Bronchial epithelial cell (primary cell): Measurements from ENCODE around the gene TOMM70. TPM values are rescaled to one million over a fixed set of nuclear protein-coding genes. Genes with fewer than 3 reads are reported as not detected.
A peak's percentile ranks its signal among the peaks of the same experiment; 100 is the strongest.
"Not testable (repeated sequence)": the region's sequence is repeated elsewhere in the genome, so short reads cannot be mapped to it uniquely, and the experiment has no call there.

Source experiments
- DNase-seq: peaks from one replicate; pipeline ENCODE4 v3.0.0-alpha.2; 2010; ENCODE audit warnings: low read depth
- FAIRE-seq: peaks from 2 replicates; lab custom pipeline; 2011; peaks lifted over from hg19 to GRCh38; lab: Jason Lieb, UNC
- H3K27me3 ChIP-seq: 2 replicates; pipeline ENCODE4 v1.5.1; 2011; ENCODE audit warnings: low read length; ENCODE audit not compliant: control insufficient read depth, insufficient read depth
- H3K36me3 ChIP-seq: 2 replicates; pipeline ENCODE4 v1.5.1; 2011; ENCODE audit warnings: low read length; ENCODE audit not compliant: control insufficient read depth, insufficient read depth
- H3K4me3 ChIP-seq: 2 replicates; pipeline ENCODE4 v1.5.1; 2011; ENCODE audit warnings: mild to moderate bottlenecking, low read depth, low read length, control low read depth
- CTCF ChIP-seq: IDR thresholded peaks from 2 replicates; pipeline ENCODE4 v1.5.1; 2011; ENCODE audit warnings: mild to moderate bottlenecking, moderate library complexity, low read length, control low read depth, inconsistent platforms; ENCODE audit not compliant: insufficient read depth, severe bottlenecking
- total RNA-seq: library from RNA; depleted of rRNA; stranded (reverse); fragments of >200 nt; gene quantifications from 2 replicates; pipeline ENCODE4 v1.2.1, GENCODE V29; 2014

The TOMM70 gene
- 33.4 and 40.8 TPM in 2 replicates for total RNA-seq

- Histone ChIP-seq H3K27me3 (no peaks in the 10 kb centered on the region), H3K4me3 (peak within 1 kb of the TSS; percentile 84), H3K36me3 (no peaks in the 10 kb centered on the region)
- TF ChIP-seq CTCF, result no peak
- FAIRE-seq, result peak; percentile 36
- peak; percentile 93 for DNase-seq
Observed at GRCh38 chr3:100400780-100401673, at the start of gene TOMM70, which contains the start of gene LNP1. TOMM70 (minus strand) TSS chr3:100401089; CDS start chr3:100400949, 140 bp downstream. LNP1 (plus strand) TSS chr3:100401539; CDS start chr3:100429730, 28,191 bp downstream.

DNA sequence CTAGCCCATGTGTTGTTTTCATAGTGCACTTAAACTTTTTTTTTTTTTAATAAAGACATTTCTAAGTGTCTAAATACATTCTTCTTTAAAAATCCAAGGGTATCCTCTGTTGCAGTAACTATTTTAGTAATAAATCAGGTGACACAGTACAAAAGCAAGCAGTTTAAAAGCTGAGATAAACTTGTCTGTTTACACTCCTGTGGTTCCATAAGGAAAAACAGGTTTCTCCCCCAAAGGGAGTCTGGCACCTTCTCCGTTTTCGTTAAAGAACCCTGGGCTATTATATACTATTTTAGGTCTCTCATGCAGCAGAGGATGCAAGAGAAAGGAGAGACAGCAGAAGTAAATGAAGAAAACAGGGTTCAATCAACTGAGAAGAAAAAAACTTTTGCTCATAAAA lies 48.3 kb upstream of the TOMM70 start:
- Histone ChIP-seq H3K4me3 (no peak overlapping the region), H3K36me3 (no peaks in the 10 kb centered on the region), H3K27me3 (no peaks in the 10 kb centered on the region)
- FAIRE-seq, result no peak
- no peak for DNase-seq
- no peak for TF ChIP-seq CTCF

GRCh38 chr3:100448079-100448478 lies 47.2 kb upstream of the TOMM70 start:
- no peak for DNase-seq
- Histone ChIP-seq H3K27me3 (no peaks in the 10 kb centered on the region), H3K4me3 (no peak overlapping the region), H3K36me3 (no peaks in the 10 kb centered on the region)
- no peak for FAIRE-seq
- no peak for TF ChIP-seq CTCF

GRCh38 chr3:100447067-100447466 lies 46.2 kb upstream of the TOMM70 start:
- FAIRE-seq, H3K27me3 ChIP-seq, DNase-seq, H3K4me3 ChIP-seq, H3K36me3 ChIP-seq: not testable (repeated sequence)

GRCh38 chr3:100443690-100444089 lies 42.8 kb upstream of the TOMM70 start:
- DNase-seq, result no peak
- FAIRE-seq, result no peak
- no peak for TF ChIP-seq CTCF
- Histone ChIP-seq H3K4me3 (no peak overlapping the region), H3K36me3 (no peaks in the 10 kb centered on the region), H3K27me3 (no peaks in the 10 kb centered on the region)

DNA sequence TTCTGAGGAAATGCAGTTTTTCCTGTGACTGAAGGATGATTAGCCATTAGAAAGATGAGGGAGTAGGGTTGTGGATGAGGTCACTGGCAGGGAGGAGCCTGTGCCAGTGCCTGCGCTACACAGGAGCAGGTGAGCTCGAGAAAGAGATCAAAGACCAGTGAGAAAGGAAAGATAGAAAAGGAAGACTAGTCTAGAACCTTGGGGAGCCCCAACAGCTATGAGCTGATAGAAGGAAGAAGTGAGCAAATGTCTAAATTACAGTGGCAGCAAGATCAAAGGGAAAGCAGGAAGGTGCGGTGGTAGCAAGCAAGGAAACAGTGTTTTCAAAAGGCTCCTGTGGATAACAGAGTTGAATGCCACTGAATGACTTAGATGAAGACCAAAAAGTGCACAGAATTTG lies 40.0 kb upstream of the TOMM70 start:
- H3K4me3 ChIP-seq, result no peak overlapping the region
- H3K27me3 ChIP-seq, result no peaks in the 10 kb centered on the region
- TF ChIP-seq CTCF, result no peak
- DNase-seq (no peak), FAIRE-seq (no peak)
- no peaks in the 10 kb centered on the region for H3K36me3 ChIP-seq
